CD4-positive, alpha-beta T cell treated with Interleukin-1 beta for 1 hour (primary cell): ENCODE data around the gene CKMT2.

ENCODE experiments used
- DNase-seq, 2 donors: peaks; one replicate each; pipeline ENCODE4 v3.0.0-alpha.2; 2020 to 2022

Gene CKMT2

GRCh38 chr5:81219389-81219788, 13.7 kb upstream of the CKMT2 start:
- no peak for DNase-seq

- no peak for DNase-seq
These were observed 10.8 kb upstream of the CKMT2 start for GRCh38 chr5:81222285-81222684.

- DNase-seq: no peak
These were observed 7.7 kb upstream of the CKMT2 start for GRCh38 chr5:81225463-81225862.

GRCh38 chr5:81226286-81226685, 6.8 kb upstream of the CKMT2 start:
- no peak for DNase-seq

GRCh38 chr5:81226949-81227348, 6.2 kb upstream of the CKMT2 start:
- DNase-seq: no peak

GRCh38 chr5:81228084-81228483, 5.0 kb upstream of the CKMT2 start:
- no peak for DNase-seq

- DNase-seq: no peak
These were observed 2.7 kb upstream of the CKMT2 start for GRCh38 chr5:81230416-81230815.

- no peak for DNase-seq
These were observed 550 bp upstream of the CKMT2 start for GRCh38 chr5:81232464-81233079.

- DNase-seq: no peak
These were observed 1.2 kb downstream of the CKMT2 start for GRCh38 chr5:81234299-81234698.

- DNase-seq: no peak
These were observed 1.7 kb downstream of the CKMT2 start for GRCh38 chr5:81234801-81235200.

GRCh38 chr5:81235287-81236072, 2.4 kb downstream of the CKMT2 start:
- DNase-seq: no peak

GRCh38 chr5:81238460-81238859, 5.3 kb downstream of the CKMT2 start:
- no peak for DNase-seq

- DNase-seq: no peak
These were observed 6.5 kb downstream of the CKMT2 start for GRCh38 chr5:81239613-81240012.

- DNase-seq: no peak
These were observed 7.9 kb downstream of the CKMT2 start for GRCh38 chr5:81241001-81241400.

GRCh38 chr5:81241961-81242648, 9.0 kb downstream of the CKMT2 start:
- DNase-seq: no peak

- no peak for DNase-seq
These were observed 9.8 kb downstream of the CKMT2 start for GRCh38 chr5:81242906-81243436.

GRCh38 chr5:81244451-81244850, 11.3 kb downstream of the CKMT2 start:
- no peak for DNase-seq

GRCh38 chr5:81245871-81246235, 12.7 kb downstream of the CKMT2 start:
- no peak for DNase-seq

- DNase-seq: no peak
These were observed 13.6 kb downstream of the CKMT2 start for GRCh38 chr5:81246697-81247096.

- no peak for DNase-seq
These were observed 14.4 kb downstream of the CKMT2 start for GRCh38 chr5:81247441-81247972.

GRCh38 chr5:81249240-81249639, 16.1 kb downstream of the CKMT2 start:
- no peak for DNase-seq

GRCh38 chr5:81250004-81250403, 16.9 kb downstream of the CKMT2 start:
- DNase-seq: no peak

- no peak for DNase-seq
These were observed 18.8 kb downstream of the CKMT2 start for GRCh38 chr5:81251922-81252321.

GRCh38 chr5:81252904-81253303, 19.8 kb downstream of the CKMT2 start:
- DNase-seq: no peak
